DND-41 (cell line): ENCODE measurements around the gene GABRG3.

Source experiments
- CTCF ChIP-seq: IDR thresholded peaks from 2 replicates; pipeline ENCODE4 v1.5.1; 2012; ENCODE audit warnings: borderline replicate concordance, low read length, moderate library complexity, mild to moderate bottlenecking; ENCODE audit not compliant: poor library complexity, severe bottlenecking; ENCODE audit errors: extremely low read depth
- EZH2 ChIP-seq: IDR thresholded peaks from 3 replicates; pipeline ENCODE4 v1.6.1; 2012; ENCODE audit warnings: borderline replicate concordance, low read depth, mild to moderate bottlenecking, moderate library complexity, low read length, inconsistent platforms; ENCODE audit not compliant: severe bottlenecking

GRCh38 chr15:27046880-27047279 is 75.9 kb downstream of the GABRG3 start:
- TF ChIP-seq EZH2 = no peak
- TF ChIP-seq CTCF = no peak
